IMR-90 (cell line): ENCODE measurements around the gene ELP2.

Source experiments
- BHLHE40 ChIP-seq: fragments of 150-350 bp; IDR thresholded peaks from 2 replicates; pipeline ENCODE4 v1.6.1; 2016; ENCODE audit warnings: mild to moderate bottlenecking, low read depth, low read length
- CEBPB ChIP-seq: IDR thresholded peaks from 2 replicates; pipeline ENCODE4 v1.6.1; 2012; ENCODE audit warnings: low read depth, low read length, improper control_type of control experiment
- CHD1 ChIP-seq: IDR thresholded peaks from 2 replicates; pipeline ENCODE4 v1.6.1; 2012; ENCODE audit warnings: low read depth, low read length, improper control_type of control experiment
- MAFK ChIP-seq: IDR thresholded peaks from 2 replicates; pipeline ENCODE4 v1.6.1; 2012; ENCODE audit warnings: low read depth, low read length, improper control_type of control experiment
- POLR2A ChIP-seq: IDR thresholded peaks from 2 replicates; pipeline ENCODE4 v1.6.1; 2012; ENCODE audit warnings: mild to moderate bottlenecking, low read depth, low read length
- RCOR1 ChIP-seq: IDR thresholded peaks from 2 replicates; pipeline ENCODE4 v1.6.1; 2012; ENCODE audit warnings: mild to moderate bottlenecking, low read length, improper control_type of control experiment; ENCODE audit not compliant: insufficient replicate concordance
- RFX5 ChIP-seq: IDR thresholded peaks from 2 replicates; pipeline ENCODE4 v1.8.0; 2012; ENCODE audit warnings: low read depth, mild to moderate bottlenecking, low read length, moderate library complexity
- TF ChIP-seq, protein P1 (sequence below): conservative IDR thresholded peaks from 2 replicates; pipeline ENCODE4 v1.5.1; 2012; ENCODE audit warnings: mild to moderate bottlenecking, low read depth, low read length, improper control_type of control experiment
- TF ChIP-seq, protein P2 (sequence below): fragments of 150-350 bp; IDR thresholded peaks from 2 replicates; pipeline ENCODE4 v1.6.1; 2017; ENCODE audit warnings: mild to moderate bottlenecking, antibody characterized with exemption, low read length, low read depth

DNA sequence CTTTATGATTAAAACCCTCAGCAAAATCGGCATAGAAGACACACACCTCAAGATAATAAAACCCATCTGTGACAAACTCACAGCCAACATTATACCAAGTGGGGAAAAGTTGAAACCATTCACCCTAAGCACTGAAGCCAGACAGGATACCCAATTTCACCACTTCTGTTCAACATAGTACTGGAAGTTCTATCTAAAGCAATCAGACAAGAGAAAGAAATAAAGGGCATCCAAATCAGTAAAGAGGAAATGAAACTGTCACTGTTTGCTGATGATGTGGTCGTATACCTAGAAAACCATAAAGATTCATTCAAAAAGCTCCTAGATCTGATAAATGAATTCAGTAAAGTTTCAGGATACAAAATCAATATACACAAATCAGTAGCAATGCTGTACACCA lies 46.0 kb upstream of the ELP2 start:
- TF ChIP-seq CEBPB, result no peak
- TF ChIP-seq, protein P1, sequence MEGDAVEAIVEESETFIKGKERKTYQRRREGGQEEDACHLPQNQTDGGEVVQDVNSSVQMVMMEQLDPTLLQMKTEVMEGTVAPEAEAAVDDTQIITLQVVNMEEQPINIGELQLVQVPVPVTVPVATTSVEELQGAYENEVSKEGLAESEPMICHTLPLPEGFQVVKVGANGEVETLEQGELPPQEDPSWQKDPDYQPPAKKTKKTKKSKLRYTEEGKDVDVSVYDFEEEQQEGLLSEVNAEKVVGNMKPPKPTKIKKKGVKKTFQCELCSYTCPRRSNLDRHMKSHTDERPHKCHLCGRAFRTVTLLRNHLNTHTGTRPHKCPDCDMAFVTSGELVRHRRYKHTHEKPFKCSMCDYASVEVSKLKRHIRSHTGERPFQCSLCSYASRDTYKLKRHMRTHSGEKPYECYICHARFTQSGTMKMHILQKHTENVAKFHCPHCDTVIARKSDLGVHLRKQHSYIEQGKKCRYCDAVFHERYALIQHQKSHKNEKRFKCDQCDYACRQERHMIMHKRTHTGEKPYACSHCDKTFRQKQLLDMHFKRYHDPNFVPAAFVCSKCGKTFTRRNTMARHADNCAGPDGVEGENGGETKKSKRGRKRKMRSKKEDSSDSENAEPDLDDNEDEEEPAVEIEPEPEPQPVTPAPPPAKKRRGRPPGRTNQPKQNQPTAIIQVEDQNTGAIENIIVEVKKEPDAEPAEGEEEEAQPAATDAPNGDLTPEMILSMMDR, result no peak
- TF ChIP-seq POLR2A, result no peak
- no peak for TF ChIP-seq RCOR1
- TF ChIP-seq RFX5, result no peak
- TF ChIP-seq, protein P2, sequence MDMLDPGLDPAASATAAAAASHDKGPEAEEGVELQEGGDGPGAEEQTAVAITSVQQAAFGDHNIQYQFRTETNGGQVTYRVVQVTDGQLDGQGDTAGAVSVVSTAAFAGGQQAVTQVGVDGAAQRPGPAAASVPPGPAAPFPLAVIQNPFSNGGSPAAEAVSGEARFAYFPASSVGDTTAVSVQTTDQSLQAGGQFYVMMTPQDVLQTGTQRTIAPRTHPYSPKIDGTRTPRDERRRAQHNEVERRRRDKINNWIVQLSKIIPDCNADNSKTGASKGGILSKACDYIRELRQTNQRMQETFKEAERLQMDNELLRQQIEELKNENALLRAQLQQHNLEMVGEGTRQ, result no peak
- TF ChIP-seq MAFK, result no peak
- no peak for TF ChIP-seq BHLHE40
- TF ChIP-seq CHD1, result no peak
